SIG-M5 treated with dmso at 0.1 percent for 504 hours (cell line): ENCODE data around the gene ALB.

Source experiments
- DNase-seq: peaks from one replicate; lab custom pipeline; 2025; ENCODE audit not compliant: unreplicated experiment; lab: John Stamatoyannopoulos, UW

Gene ALB

GRCh38 chr4:73429826-73430587 lies 25.9 kb downstream of the ALB start:
- no peak for DNase-seq

- DNase-seq = no peak
These were observed 27.7 kb downstream of the ALB start for GRCh38 chr4:73431813-73432168.

- DNase-seq = no peak
These were observed 28.3 kb downstream of the ALB start for GRCh38 chr4:73432169-73433000.

- no peak for DNase-seq
These were observed 29.1 kb downstream of the ALB start for GRCh38 chr4:73433140-73433539.

- peak; percentile 13 for DNase-seq
These were observed 30.2 kb downstream of the ALB start for GRCh38 chr4:73434311-73434710.

GRCh38 chr4:73435984-73436383 lies 31.9 kb downstream of the ALB start, which contains the start of gene AFP:
AFP (plus strand) TSS chr4:73436221; CDS start chr4:73436263, 42 bp downstream.
- DNase-seq = no peak

GRCh38 chr4:73436674-73437557 lies 32.8 kb downstream of the ALB start:
- DNase-seq = no peak

- DNase-seq = no peak
These were observed 33.5 kb downstream of the ALB start for GRCh38 chr4:73437558-73437956.

- DNase-seq = no peak
These were observed 34.0 kb downstream of the ALB start for GRCh38 chr4:73438048-73438447.

GRCh38 chr4:73438582-73439215 lies 34.6 kb downstream of the ALB start:
- no peak for DNase-seq

GRCh38 chr4:73439445-73439844 lies 35.4 kb downstream of the ALB start:
- no peak for DNase-seq

GRCh38 chr4:73439991-73440390 lies 35.9 kb downstream of the ALB start:
- no peak for DNase-seq

GRCh38 chr4:73440653-73441052 lies 36.6 kb downstream of the ALB start:
- no peak for DNase-seq

GRCh38 chr4:73442275-73442674 lies 38.2 kb downstream of the ALB start:
- DNase-seq = no peak

- no peak for DNase-seq
These were observed 39.1 kb downstream of the ALB start for GRCh38 chr4:73443224-73443623.

- DNase-seq = no peak
These were observed 41.6 kb downstream of the ALB start for GRCh38 chr4:73445383-73446335.

- DNase-seq = peak; percentile 64
These were observed 42.4 kb downstream of the ALB start for GRCh38 chr4:73446336-73446938.

GRCh38 chr4:73447671-73448070 lies 43.6 kb downstream of the ALB start:
- no peak for DNase-seq

- DNase-seq = no peak
These were observed 44.5 kb downstream of the ALB start for GRCh38 chr4:73448448-73449203.
